Endothelial cell of umbilical vein (primary cell): ENCODE results near the gene RNF222. TPM values are rescaled to one million over a fixed set of nuclear protein-coding genes. Genes with fewer than 3 reads are reported as not detected.

Experiments used
- BruUV-seq: library from RNA; stranded (reverse); fragments of 400-500 nt; replicated peaks from 2 replicates; lab custom pipeline; 2021; lab: Mats Ljungman, UMichigan
- CTCF ChIA-PET: fragments of 300-600, 350-600 bp; sonication (Branson Sonifier 250); formaldehyde crosslinking; loops from one replicate; lab custom pipeline; 2021; ENCODE audit warnings: antibody characterized with exemption, inconsistent platforms; lab: Charles Lee
- POLR2A ChIA-PET: fragments of 300-600, 350-600 bp; sonication (Branson Sonifier 250); formaldehyde crosslinking; loops from one replicate; lab custom pipeline; 2021; ENCODE audit warnings: antibody characterized with exemption, inconsistent platforms; lab: Charles Lee
- DNase-seq: peaks from one replicate; pipeline ENCODE4 v3.0.0-alpha.2; 2011; ENCODE audit warnings: low read depth, low spot score
- FAIRE-seq: peaks from 2 replicates; lab custom pipeline; 2011; peaks lifted over from hg19 to GRCh38; lab: Jason Lieb, UNC
- H2AFZ ChIP-seq: 2 replicates; pipeline ENCODE4 v1.6.0; 2012; ENCODE audit warnings: low read depth, low read length, control low read depth, inconsistent platforms
- H3K27ac ChIP-seq: 2 replicates; pipeline ENCODE4 v1.5.1; 2011; ENCODE audit warnings: low read depth, mild to moderate bottlenecking, control low read depth, low read length, moderate library complexity; ENCODE audit not compliant: insufficient read depth
- H3K27me3 ChIP-seq, 2 experiments: 2 replicates each; pipeline versions ENCODE4 v1.6.0 to v1.6.1; 2011; ENCODE audit warnings: low read length in 2 of 2, mixed read lengths in 1 of 2; ENCODE audit not compliant: control insufficient read depth in 2 of 2, insufficient read depth in 2 of 2
- H3K36me3 ChIP-seq, 2 experiments: 2 replicates in 1 of 2; 3 replicates in 1 of 2; pipeline ENCODE4 v1.5.1; 2011; ENCODE audit warnings: low read length in 2 of 2, mild to moderate bottlenecking in 1 of 2, moderate library complexity in 1 of 2; ENCODE audit not compliant: control insufficient read depth in 2 of 2, insufficient read depth in 2 of 2; ENCODE audit errors: extremely low read depth in 1 of 2
- H3K4me1 ChIP-seq: 3 replicates; pipeline ENCODE4 v1.5.1; 2011; ENCODE audit warnings: mild to moderate bottlenecking, low read length; ENCODE audit not compliant: control insufficient read depth, insufficient read depth; ENCODE audit errors: extremely low read depth
- H3K4me2 ChIP-seq: 2 replicates; pipeline ENCODE4 v1.6.1; 2011; ENCODE audit warnings: low read length, control low read depth, mixed read lengths; ENCODE audit not compliant: insufficient read depth
- H3K4me3 ChIP-seq, 3 experiments: fragments of 200-600 bp in 1 of 3; sonication (generic), shearing (Covaris generic) in 1 of 3; replicated peaks in 1 of 3; 2 replicates each; pipeline ENCODE4 v1.5.1; 2011 to 2016; ENCODE audit warnings: control low read depth in 3 of 3, low read length in 3 of 3, mild to moderate bottlenecking in 2 of 3, inconsistent platforms in 1 of 3, low read depth in 1 of 3, moderate library complexity in 1 of 3; ENCODE audit not compliant: insufficient read depth in 1 of 3
- H3K79me2 ChIP-seq: 2 replicates; pipeline ENCODE4 v1.6.0; 2012; ENCODE audit warnings: low read length, inconsistent platforms; ENCODE audit not compliant: control insufficient read depth, insufficient read depth
- H3K9ac ChIP-seq: replicated peaks from 2 replicates; pipeline ENCODE3; 2011; ENCODE audit warnings: low read length, control low read depth; ENCODE audit not compliant: insufficient read depth; ENCODE audit errors: extremely low read depth
- H3K9me1 ChIP-seq: replicated peaks from 3 replicates; pipeline ENCODE4 v1.6.0; 2011; ENCODE audit warnings: mild to moderate bottlenecking, low read length; ENCODE audit not compliant: control insufficient read depth, insufficient read depth; ENCODE audit errors: extremely low read depth
- H3K9me3 ChIP-seq: replicated peaks from 2 replicates; pipeline ENCODE4 v1.5.1; 2012; ENCODE audit warnings: low read length, inconsistent platforms; ENCODE audit not compliant: control insufficient read depth, insufficient read depth
- H4K20me1 ChIP-seq: replicated peaks from 2 replicates; pipeline ENCODE3; 2011; ENCODE audit warnings: mild to moderate bottlenecking, low read length; ENCODE audit not compliant: control insufficient read depth, insufficient read depth; ENCODE audit errors: extremely low read depth
- EZH2 ChIP-seq: IDR thresholded peaks from 2 replicates; pipeline ENCODE4 v1.6.1; 2012; ENCODE audit warnings: borderline replicate concordance, low read depth, mild to moderate bottlenecking, moderate library complexity, low read length, inconsistent platforms; ENCODE audit not compliant: severe bottlenecking
- FOS ChIP-seq: IDR thresholded peaks from 2 replicates; pipeline ENCODE4 v1.6.1; 2011; ENCODE audit warnings: mild to moderate bottlenecking, low read length, moderate library complexity, borderline replicate concordance; ENCODE audit not compliant: insufficient read depth
- JUN ChIP-seq: IDR thresholded peaks from 2 replicates; pipeline ENCODE4 v1.6.1; 2011; ENCODE audit warnings: borderline replicate concordance, low read depth; ENCODE audit not compliant: insufficient read length, insufficient read depth
- MYC ChIP-seq: IDR thresholded peaks from one replicate; pipeline ENCODE4 v1.6.1; 2011; ENCODE audit warnings: mild to moderate bottlenecking, low read depth, low read length
- POLR2AphosphoS5 ChIP-seq: IDR thresholded peaks from 2 replicates; pipeline ENCODE4 v1.6.1; 2012; ENCODE audit warnings: low read depth, mild to moderate bottlenecking, control low read depth, low read length, moderate library complexity; ENCODE audit not compliant: insufficient read depth
- dilution Hi-C: fragments of 300-500 bp; cut with MboI; formaldehyde crosslinking; loops from one replicate; pipeline ENCODE4 v1.15.0; 2019; ENCODE audit warnings: low sequenced_read_pairs; ENCODE audit not compliant: extremely low pct_ligation_motif_present
- intact Hi-C: fragments of 100-400 bp; cut with micrococcal nuclease; formaldehyde crosslinking; loops from one replicate; pipeline ENCODE4 v1.10.0; 2022
- polyA plus RNA-seq, 4 experiments: library from polyadenylated mRNA; depleted of rRNA in 3 of 4; stranded (reverse) in 3 of 4; unstranded in 1 of 4; fragments of >200 nt; gene quantifications; 2 replicates each; pipeline versions ENCODE4 v1.2.1 to v1.2.3, GENCODE V29; 2011 to 2012; ENCODE audit warnings: missing spikeins in 1 of 4
- total RNA-seq: library from RNA; stranded (reverse); gene quantifications from 2 replicates; pipeline ENCODE4 v1.2.3, GENCODE V29; 2021
- TF ChIP-seq, protein P1 (sequence below), 2 donors: IDR thresholded peaks; 1 replicate in 1 of 2; 2 replicates in 1 of 2; pipeline ENCODE4 v1.5.1; 2011; ENCODE audit warnings: low read length in 2 of 2, mild to moderate bottlenecking in 2 of 2, moderate library complexity in 2 of 2, control low read depth in 1 of 2, inconsistent platforms in 1 of 2, low read depth in 1 of 2; ENCODE audit not compliant: insufficient read depth in 1 of 2; ENCODE audit errors: extremely low read depth in 1 of 2
- TF ChIP-seq, protein P2 (sequence below): IDR thresholded peaks from 2 replicates; pipeline ENCODE4 v1.6.1; 2011; ENCODE audit not compliant: insufficient read depth, insufficient read length

RNF222 gene
- total and polyA plus RNA-seq, 2 donors (not counting 3 experiments of a cell fraction or from before 2014, with no cell fraction given) = not detected

GRCh38 chr17:8354236-8354635 is 43.4 kb downstream of the RNF222 start:
- Histone ChIP-seq H3K4me3 (no peak overlapping the region), H3K9me3 (no peaks in the 10 kb centered on the region), H3K27me3 (no peaks in the 10 kb centered on the region), H3K9me1 (no peaks in the 10 kb centered on the region), H3K79me2 (no peaks in the 10 kb centered on the region), H3K36me3 (no peaks in the 10 kb centered on the region), H2AFZ (peak overlapping the region; percentile 59), H3K27ac (no peak overlapping the region), H3K4me1 (peaks cover 15% of the 10 kb centered on the region), H3K9ac (no peak overlapping the region), H3K4me2 (no peak overlapping the region), H4K20me1 (no peaks in the 10 kb centered on the region)
- intact Hi-C loops = no loop called here
- ChIA-PET CTCF (interaction anchor here (0.8 to 1.1 kb wide), 3 partner anchors 27 to 66 kb away, joined by 3 to 4 read pairs (median 3); no protein-coding TSS in a partner anchor), POLR2A (interaction anchor here (1.1 kb wide), 1 partner anchor 22 kb away, joined by 3 read pairs; the partner anchor contains the start of gene KRABD2)
- DNase-seq = peak; percentile 66
- BruUV-seq = no TSS peak
- FAIRE-seq = peak; percentile 66
- dilution Hi-C loops = no loop called here
- TF ChIP-seq EZH2 (no peak), POLR2AphosphoS5 (no peak)
- TF ChIP-seq, protein P1, sequence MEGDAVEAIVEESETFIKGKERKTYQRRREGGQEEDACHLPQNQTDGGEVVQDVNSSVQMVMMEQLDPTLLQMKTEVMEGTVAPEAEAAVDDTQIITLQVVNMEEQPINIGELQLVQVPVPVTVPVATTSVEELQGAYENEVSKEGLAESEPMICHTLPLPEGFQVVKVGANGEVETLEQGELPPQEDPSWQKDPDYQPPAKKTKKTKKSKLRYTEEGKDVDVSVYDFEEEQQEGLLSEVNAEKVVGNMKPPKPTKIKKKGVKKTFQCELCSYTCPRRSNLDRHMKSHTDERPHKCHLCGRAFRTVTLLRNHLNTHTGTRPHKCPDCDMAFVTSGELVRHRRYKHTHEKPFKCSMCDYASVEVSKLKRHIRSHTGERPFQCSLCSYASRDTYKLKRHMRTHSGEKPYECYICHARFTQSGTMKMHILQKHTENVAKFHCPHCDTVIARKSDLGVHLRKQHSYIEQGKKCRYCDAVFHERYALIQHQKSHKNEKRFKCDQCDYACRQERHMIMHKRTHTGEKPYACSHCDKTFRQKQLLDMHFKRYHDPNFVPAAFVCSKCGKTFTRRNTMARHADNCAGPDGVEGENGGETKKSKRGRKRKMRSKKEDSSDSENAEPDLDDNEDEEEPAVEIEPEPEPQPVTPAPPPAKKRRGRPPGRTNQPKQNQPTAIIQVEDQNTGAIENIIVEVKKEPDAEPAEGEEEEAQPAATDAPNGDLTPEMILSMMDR (IDR thresholded peaks at IDR 0.05; ENCODE audit: extremely low read depth in 1 of 2, insufficient read depth in 1 of 2, low read depth in 1 of 2, low read length in 2 of 2) = no peak

- intact Hi-C loops (no loop called here), dilution Hi-C loops (no loop called here)
- Histone ChIP-seq H3K4me1 (peaks cover 10% of the 10 kb centered on the region), H3K4me2 (no peak overlapping the region), H3K9ac (no peak overlapping the region), H3K9me3 (no peaks in the 10 kb centered on the region), H3K36me3 (no peaks in the 10 kb centered on the region), H3K79me2 (no peaks in the 10 kb centered on the region), H3K27ac (no peak overlapping the region), H4K20me1 (no peaks in the 10 kb centered on the region), H2AFZ (peak overlapping the region; percentile 59), H3K27me3 (no peaks in the 10 kb centered on the region), H3K4me3 (no peak overlapping the region), H3K9me1 (no peaks in the 10 kb centered on the region)
- ChIA-PET CTCF (interaction anchor here (0.8 to 1.1 kb wide), 3 partner anchors 27 to 67 kb away, joined by 3 to 4 read pairs (median 3); no protein-coding TSS in a partner anchor), POLR2A (interaction anchor here (1.1 kb wide), 1 partner anchor 23 kb away, joined by 3 read pairs; the partner anchor contains the start of gene KRABD2)
- no TSS peak for BruUV-seq
- TF ChIP-seq, protein P2, sequence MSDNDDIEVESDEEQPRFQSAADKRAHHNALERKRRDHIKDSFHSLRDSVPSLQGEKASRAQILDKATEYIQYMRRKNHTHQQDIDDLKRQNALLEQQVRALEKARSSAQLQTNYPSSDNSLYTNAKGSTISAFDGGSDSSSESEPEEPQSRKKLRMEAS = no peak
- no peak for TF ChIP-seq FOS
- TF ChIP-seq POLR2AphosphoS5 = no peak
- TF ChIP-seq, protein P1 (IDR thresholded peaks at IDR 0.05; ENCODE audit: extremely low read depth in 1 of 2, insufficient read depth in 1 of 2, low read depth in 1 of 2, low read length in 2 of 2) = no peak
- no peak for TF ChIP-seq MYC
- no peak for TF ChIP-seq EZH2
- no peak for TF ChIP-seq JUN
- no peak for DNase-seq
- no peak for FAIRE-seq
These were observed 43.9 kb downstream of the RNF222 start for GRCh38 chr17:8353736-8354135.
